CD4-positive, alpha-beta T cell treated with Interleukin-4 for 4 hours (primary cell): ENCODE measurements around the gene ARX.

Source experiments
- DNase-seq: peaks from one replicate; pipeline ENCODE4 v3.0.0-alpha.2; 2020

The ARX gene

GRCh38 chrX:25015486-25016360 lies at the start of gene ARX:
Gene ARX (minus strand): TSS chrX:25015965. CDS start chrX:25015737, 228 bp downstream.
- DNase-seq: no peak

DNA sequence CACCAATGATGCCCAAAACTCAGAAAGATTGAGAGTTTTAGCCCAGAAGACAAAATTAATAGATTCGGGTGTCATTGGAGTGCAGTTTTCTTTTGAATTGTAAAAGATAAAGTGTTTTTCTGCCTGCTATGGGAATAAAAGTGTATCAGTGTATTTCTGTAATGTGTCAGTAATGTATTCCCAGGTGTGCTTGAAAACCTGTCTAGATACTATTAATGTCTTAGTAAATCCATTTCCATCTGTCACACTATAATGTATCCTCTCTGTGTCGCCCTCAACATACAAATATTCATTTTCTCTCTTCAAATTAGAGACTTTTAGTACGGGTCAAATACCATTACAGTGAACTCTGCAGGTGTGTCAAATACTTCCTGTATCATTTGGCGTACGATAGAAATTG lies 43.5 kb upstream of the ARX start:
- no peak for DNase-seq

GRCh38 chrX:25052798-25053534 lies 37.2 kb upstream of the ARX start:
- DNase-seq: no peak

DNA sequence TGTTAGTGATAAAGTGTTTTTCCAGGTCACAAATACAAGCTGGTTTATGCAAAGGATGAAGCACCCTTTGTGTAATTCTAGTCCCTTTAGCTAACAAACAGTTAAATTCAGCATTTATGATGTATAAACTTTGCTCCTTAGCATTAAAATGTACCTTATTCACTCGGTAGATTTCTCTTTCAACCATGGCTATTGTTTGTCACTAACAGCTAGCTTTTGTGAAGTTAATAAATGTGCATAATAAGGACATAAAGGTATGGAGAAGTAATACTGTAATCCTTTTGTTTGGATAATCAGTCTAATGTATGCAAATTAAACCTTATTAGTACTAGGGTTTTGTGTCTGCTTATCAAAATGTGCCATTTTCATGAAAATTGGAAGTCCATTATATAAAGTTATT lies 34.2 kb upstream of the ARX start:
- no peak for DNase-seq

DNA sequence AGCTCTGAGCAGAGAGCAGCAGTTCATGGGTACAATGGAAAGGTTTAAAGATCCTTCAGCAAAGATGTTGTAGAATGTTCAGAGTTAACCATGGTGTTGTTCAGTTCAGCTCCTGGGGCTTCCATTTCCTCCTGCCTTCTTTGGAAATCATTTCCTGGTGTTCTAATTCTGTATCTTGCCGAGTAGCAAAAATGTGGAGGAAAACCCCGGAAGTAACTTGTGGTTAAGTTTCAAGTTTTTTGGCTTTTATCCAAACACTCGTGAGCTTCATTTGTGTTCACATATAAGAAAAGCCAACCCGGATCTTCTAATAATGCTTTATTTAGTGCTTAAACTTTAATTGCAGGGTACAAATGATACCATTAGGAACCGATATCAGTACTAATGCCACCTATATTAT lies 33.6 kb upstream of the ARX start:
- DNase-seq: peak; percentile 11

DNA sequence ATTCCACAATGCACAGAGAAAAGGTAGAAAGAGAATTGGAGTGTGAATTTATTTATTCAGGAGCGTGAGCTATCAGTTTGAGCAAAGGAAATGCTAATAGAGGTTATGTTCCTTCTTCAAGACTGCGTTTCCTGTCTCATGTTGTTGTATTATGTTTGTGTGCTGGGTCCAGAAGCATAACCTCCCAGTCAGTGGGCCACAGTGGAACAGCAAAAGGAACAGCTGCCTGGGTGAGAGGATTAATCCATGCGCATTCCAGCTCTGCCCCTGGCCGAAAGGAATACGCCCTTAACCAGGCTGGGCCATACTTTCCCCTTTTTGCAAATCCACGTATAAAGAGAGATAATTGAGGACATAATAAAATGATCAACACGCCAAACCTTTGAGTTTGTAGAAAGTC lies 32.4 kb upstream of the ARX start:
- no peak for DNase-seq

GRCh38 chrX:25043192-25043591 lies 27.4 kb upstream of the ARX start:
- no peak for DNase-seq

DNA sequence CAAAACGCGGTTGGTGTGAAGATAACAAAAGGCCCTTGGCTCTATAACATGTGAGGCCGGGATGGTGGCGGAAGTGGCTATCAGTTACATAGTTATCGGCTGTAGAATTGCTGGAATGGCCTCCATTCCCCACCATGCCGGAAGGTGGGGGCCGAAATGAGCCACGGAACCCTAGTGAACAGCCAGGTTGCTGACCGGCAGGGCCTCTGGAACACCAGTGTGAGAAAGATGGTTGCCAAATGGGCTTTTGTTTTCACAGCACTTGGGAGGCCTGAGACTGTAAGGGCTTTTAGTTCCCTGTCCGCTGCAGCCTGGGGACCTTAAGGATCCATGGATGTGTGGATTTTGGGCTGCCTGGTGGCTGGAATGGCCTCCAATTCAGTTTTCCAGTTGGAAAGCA lies 23.3 kb upstream of the ARX start:
- DNase-seq: no peak

GRCh38 chrX:25034889-25035288 lies 19.1 kb upstream of the ARX start:
- DNase-seq: no peak

GRCh38 chrX:25029288-25029825 lies 13.6 kb upstream of the ARX start:
- no peak for DNase-seq

- DNase-seq: no peak
These were observed 13.0 kb upstream of the ARX start for GRCh38 chrX:25028726-25029125.

DNA sequence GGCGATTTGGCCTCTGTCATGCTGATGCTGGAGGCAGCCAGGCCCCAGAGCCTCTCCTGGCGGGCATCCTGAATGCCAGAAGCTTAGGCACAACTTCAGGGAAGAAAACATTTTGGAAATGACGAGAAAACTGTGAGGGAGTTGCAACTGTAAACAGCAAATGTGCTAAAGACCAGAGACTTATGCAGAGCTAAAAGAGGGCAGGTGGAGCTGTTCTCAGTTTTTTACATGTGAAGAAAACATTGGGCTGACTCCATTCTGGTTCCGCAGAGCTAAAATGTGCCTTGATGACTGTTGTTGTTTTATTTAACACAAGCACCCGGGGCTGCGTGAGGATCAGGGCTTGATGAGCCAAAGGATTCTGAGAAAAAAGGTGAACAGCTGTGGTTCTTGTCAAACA lies 10.8 kb upstream of the ARX start:
- DNase-seq: no peak

DNA sequence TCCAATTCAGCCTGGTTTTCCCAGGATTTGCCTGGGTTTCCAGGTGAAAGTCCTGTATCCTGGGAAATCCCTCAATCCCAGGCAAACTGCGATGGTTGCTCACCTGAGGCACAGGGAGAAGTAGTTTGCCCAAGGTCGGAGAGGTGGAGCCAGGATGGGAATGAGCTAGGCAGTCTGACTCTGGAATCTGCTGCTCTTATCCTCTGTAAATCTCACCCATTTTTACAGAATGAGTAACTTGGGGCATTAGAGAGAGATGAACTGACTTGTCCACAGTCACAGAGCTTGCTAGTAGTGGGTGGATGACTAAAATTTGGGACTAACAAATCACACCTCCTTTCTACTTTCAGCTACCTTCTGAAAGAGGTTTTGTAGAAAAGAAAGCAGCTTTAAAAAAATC lies 9.8 kb upstream of the ARX start:
- DNase-seq: no peak

- no peak for DNase-seq
These were observed 8.1 kb upstream of the ARX start for GRCh38 chrX:25023908-25024307.

DNA sequence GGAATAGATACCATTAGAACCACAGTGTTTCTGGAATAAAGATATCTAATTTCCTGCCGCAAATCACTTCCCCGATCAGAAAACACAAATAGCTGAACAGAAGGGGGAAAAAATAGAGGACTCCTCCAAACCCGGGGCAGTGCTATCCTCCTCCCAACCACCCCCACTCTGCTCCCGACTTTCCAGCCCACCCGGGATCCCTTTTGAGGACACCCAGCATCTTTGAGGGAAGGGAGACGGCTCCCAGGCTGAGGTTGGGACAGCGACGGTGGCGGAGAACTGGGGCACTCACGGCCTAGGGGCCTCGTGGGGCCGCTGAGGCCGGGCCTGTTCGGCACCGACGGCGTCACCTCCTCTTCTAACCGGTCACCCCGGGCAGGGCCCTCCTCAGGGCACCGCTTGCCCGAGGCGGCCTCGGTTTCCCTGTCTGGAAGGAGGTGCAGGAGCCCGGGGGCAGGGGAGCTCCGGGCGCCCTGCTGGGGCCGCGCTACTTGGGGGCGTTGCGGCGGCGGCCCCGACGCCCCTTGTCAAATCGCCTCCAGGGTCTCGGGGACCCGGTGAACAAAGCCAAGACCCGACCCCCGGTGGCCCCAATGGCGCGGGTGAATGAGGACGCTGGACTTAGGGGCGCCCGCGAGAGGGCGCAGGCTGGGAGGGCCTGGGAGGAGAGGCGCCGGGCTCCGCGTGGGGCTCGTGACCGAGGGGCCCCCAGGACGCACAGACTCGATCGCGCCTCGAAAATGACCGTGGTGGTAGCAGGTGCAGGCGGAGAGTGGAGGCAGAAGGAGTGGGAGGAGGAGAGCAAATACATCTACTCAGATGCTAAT lies 6.9 kb upstream of the ARX start:
- DNase-seq: no peak

DNA sequence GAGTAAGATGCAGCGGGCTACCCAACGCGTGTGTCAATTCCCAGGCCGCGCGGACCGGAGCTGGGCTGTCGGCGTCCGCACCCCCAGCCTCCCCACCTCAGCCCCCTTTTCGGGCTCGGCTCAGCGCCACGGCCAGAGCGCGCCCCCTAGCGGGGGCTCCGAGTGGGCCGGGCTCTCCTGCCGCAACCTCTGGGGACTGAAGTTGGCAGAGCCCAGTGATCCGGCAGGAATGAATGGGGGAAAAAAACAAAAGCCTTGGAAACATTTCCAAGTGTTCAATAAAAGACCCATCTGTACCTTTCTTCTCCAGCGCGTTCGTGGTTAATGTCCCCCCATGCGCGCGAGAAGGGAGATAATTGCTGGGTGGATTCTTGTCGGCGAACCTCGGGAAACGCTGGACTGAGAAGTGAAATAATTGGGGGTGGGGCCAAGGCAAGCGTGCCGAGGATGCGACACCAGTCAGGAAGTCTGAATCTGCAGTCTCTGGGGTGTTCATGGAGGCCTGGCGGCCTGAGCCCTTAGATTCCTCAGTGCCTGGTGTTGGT lies 5.2 kb upstream of the ARX start:
- DNase-seq: peak; percentile 7

GRCh38 chrX:25020391-25020904 lies 4.7 kb upstream of the ARX start:
- DNase-seq: no peak

DNA sequence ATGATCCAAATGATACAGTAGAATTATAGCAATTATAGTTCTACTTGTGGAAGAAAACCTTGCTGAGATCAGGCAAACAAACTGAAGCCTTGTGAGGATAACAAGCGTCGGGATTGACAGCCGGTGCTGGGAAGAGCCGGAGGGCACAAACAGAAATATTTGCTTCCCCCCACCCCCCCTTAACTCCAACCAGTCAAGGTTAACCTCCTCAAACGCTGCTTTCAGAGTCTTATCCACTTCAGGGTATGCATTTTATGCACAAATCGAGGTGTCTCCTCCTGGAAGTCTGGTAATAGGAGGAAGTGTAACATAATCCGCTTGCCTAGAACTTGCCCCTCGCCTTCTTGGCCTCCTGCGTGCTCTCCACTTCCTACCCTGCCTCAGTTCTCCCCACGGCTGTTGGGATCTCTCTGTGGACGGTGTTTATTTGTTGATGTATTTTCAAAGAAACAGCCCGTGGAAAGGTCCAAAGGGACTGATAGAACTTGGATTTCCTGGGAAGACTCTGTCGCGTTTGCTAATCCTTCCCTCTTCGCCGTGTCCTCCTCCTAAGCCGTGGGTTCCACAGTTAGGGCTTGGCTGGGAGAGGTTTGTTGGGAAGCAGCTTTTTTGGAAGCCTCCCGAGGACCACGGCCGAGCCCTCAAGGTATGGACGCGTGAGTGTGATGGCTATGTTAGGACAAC lies 4.1 kb upstream of the ARX start:
- no peak for DNase-seq

- DNase-seq: no peak
These were observed 2.9 kb upstream of the ARX start for GRCh38 chrX:25018682-25019081.

DNA sequence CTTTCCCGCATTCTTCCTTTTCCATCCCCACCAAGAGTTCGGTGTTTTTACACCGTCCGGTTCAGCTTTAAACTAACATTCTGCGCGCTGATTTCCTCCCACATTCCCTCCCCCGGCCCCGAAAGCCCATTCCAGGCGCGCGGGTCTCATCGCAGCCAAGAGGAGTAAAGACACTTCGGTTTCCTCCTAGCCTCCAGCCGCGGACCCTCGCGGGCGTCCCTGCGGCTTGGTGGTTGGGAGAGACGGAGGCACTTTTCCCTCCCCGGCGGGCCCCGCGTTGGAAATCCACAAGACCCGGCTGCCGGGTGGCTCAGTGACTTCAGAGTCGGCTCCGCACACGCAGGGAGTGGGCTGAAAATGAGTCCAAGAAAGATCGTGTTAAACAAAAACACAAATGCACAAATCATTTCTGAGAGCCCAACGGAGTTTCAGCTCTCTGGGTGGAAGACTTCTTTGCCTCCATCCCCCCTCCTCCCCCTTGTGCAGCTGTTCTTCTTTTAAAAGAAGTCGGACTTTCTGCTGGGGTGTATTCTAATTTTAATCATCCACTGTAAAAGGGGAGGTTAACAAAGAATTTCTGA lies 2.0 kb upstream of the ARX start:
- DNase-seq: no peak

DNA sequence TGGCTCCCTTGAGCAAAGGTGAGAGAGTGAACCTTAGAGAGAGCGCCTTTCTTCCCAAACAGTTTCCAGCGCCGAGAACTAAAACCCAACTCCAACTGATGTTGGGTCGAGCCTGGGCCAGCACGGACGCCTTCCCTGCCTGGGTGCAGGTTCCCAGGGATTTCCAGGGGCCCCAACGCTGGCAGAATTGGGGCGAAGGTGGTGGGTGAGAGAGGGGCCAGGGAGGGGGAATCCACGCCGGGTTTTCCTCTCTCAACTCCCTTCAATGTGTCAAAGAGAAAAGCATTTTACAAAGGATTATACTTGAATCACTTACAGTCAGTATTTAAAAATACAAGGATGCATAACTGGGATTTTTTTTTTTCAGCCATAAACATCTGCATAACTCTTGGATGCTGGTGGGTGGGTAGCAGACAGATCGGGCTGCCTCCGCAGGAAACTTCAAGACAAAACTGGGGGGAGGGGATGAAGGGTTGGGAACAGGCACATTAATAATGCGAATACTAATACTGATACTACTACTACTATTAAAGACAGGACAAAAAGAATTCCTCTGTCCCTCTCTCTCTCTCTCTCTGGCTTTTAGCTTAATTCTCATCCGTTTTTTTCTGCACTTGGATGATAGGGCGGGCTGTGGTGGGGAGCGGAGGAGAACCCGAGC lies 1.3 kb upstream of the ARX start:
- no peak for DNase-seq
